HG02763 (cell line): ENCODE measurements around the gene XYLT2.

Experiments used
- ATAC-seq: cut with Tn5 transposase; IDR thresholded peaks from one replicate; pipeline ENCODE4 v1.9.1; 2021; ENCODE audit warnings: mild to moderate bottlenecking, moderate library complexity; ENCODE audit not compliant: unreplicated experiment

Gene XYLT2

GRCh38 chr17:50348522-50349242 lies 2.8 kb downstream of the XYLT2 start:
- ATAC-seq = no peak

- no peak for ATAC-seq
Observed at GRCh38 chr17:50349243-50349600, 3.3 kb downstream of the XYLT2 start.

GRCh38 chr17:50350733-50351132 lies 4.8 kb downstream of the XYLT2 start:
- no peak for ATAC-seq

GRCh38 chr17:50352072-50352692 lies 6.3 kb downstream of the XYLT2 start:
- ATAC-seq = no peak

GRCh38 chr17:50352693-50353599 lies 7.0 kb downstream of the XYLT2 start:
- no peak for ATAC-seq

- ATAC-seq = no peak
Observed at GRCh38 chr17:50353600-50354195, 7.8 kb downstream of the XYLT2 start.

GRCh38 chr17:50354198-50354597 lies 8.3 kb downstream of the XYLT2 start:
- no peak for ATAC-seq

GRCh38 chr17:50354776-50355175 lies 8.8 kb downstream of the XYLT2 start:
- ATAC-seq = no peak

- ATAC-seq = no peak
Observed at GRCh38 chr17:50355336-50355700, 9.4 kb downstream of the XYLT2 start.

- ATAC-seq = no peak
Observed at GRCh38 chr17:50355701-50356341, 9.9 kb downstream of the XYLT2 start.

GRCh38 chr17:50356418-50356817 lies 10.5 kb downstream of the XYLT2 start:
- ATAC-seq = no peak

- no peak for ATAC-seq
Observed at GRCh38 chr17:50356892-50357510, 11.1 kb downstream of the XYLT2 start.

- no peak for ATAC-seq
Observed at GRCh38 chr17:50358177-50358576, 12.3 kb downstream of the XYLT2 start.

- no peak for ATAC-seq
Observed at GRCh38 chr17:50359005-50359699, 13.2 kb downstream of the XYLT2 start.

- ATAC-seq = no peak
Observed at GRCh38 chr17:50359998-50360461, 14.1 kb downstream of the XYLT2 start.

- ATAC-seq = no peak
Observed at GRCh38 chr17:50360486-50361115, 14.7 kb downstream of the XYLT2 start.

GRCh38 chr17:50361561-50362480 lies 15.9 kb downstream of the XYLT2 start:
- ATAC-seq = no peak

GRCh38 chr17:50362661-50363060 lies 16.7 kb downstream of the XYLT2 start:
- ATAC-seq = no peak
